Activated CD4-positive, alpha-beta T cell treated with anti-CD3 and anti-CD28 coated beads, Interleukin-2, Interleukin-4, amounts not matched to agents 100 ng/mL and 50 ng/mL, durations not matched to agents 16 hours and 8 hours (primary cell): Measurements from ENCODE around the gene DMPK.

Experiments used
- DNase-seq: peaks from one replicate; pipeline ENCODE4 v3.0.0-alpha.2; 2020; ENCODE audit warnings: low spot score

Gene DMPK

DNA sequence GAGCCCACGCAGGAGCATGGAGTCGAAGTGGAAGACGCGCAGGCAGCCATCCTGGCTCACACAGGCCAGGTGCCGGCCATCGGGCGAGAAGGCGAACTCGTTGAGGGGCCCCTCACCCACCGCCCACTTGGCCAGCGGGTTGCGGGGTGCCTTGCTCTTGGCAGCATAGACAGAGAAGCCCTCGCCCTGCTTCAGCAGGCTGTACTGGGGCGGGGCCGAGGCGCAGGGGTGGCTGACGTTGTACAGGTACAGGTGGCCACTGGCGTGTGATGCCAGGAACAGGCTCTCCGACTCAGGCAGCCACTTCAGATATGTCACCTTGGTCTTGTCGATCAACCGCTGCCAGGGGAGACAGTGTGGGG, 4.2 kb upstream of the DMPK start:
- no peak for DNase-seq

DNA sequence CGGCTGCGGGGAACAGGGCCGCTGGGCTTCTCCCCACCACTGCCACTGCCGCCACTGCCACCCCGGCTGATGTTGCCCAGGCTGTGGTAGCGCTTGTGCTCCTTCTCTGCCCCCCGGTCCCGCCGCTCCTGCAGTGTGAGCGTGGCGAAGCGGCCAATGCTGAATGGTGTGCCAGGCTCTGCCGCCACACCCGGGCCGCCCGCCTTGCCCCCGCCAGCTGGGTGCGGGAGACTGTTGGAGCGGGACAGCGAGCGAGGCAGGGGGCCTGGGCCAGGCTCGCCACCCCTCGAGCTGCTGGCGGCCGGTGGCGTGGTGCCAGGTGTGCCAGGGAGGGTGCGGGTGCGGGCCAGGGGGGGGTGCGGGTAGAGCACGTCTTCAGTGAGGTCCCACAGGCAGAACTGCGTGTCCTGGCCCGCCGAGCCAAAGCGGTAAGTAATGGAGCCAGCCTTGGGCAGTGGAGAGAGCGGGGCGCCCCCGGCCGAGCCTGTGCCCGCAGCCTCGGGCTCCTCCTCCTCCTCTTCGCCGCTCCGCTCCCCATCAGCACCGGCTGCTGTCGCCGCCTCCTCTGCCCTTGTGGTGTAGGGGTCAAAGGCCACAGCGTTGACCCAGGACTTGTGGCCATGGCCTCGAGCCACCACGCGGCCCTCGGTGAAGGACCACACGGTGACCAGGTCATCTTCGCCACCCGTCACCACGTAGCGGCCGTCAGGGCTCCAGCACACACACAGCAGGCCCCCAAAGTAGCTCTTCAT, 3.7 kb upstream of the DMPK start:
- no peak for DNase-seq

DNA sequence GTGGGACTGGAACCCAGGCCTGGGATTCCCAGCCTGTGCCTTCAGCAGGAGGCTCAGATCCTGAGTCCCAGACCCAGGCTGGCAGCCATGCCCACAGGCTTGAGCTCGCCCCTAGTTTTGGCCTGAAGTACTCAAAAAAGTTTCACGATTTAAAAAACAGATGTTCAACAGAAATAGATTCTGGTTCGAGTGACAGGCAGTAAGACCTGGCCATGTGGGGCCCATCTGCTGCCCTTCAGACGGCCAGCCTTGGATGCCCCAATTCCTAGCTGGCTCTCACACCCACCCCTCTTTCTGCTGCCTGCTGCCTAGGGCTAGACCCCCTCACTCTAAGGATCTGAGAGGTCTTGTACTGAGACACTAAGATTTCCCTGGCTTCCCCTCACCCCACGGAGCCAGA, 2.8 kb upstream of the DMPK start:
- no peak for DNase-seq

DNA sequence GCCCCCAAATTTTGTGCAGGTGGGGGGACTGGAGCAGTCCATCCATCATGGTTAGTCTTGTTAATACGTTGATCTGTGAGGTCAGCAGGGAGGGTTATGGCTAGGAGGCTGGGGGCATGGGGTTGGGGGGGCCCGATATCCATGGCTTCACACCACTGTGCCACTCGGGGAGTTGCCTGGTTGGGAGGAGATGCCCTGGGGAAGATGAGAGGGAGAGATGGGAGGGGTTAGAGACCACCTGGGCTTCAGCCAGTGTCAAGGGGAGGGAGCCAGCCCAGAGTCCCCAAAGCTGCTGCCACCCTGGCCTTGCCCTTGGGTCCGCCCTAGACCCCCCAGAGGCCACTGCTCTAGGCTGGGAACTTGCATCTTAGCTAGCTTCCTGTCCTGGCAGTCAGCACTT, 1.8 kb upstream of the DMPK start:
- DNase-seq, result no peak

DNA sequence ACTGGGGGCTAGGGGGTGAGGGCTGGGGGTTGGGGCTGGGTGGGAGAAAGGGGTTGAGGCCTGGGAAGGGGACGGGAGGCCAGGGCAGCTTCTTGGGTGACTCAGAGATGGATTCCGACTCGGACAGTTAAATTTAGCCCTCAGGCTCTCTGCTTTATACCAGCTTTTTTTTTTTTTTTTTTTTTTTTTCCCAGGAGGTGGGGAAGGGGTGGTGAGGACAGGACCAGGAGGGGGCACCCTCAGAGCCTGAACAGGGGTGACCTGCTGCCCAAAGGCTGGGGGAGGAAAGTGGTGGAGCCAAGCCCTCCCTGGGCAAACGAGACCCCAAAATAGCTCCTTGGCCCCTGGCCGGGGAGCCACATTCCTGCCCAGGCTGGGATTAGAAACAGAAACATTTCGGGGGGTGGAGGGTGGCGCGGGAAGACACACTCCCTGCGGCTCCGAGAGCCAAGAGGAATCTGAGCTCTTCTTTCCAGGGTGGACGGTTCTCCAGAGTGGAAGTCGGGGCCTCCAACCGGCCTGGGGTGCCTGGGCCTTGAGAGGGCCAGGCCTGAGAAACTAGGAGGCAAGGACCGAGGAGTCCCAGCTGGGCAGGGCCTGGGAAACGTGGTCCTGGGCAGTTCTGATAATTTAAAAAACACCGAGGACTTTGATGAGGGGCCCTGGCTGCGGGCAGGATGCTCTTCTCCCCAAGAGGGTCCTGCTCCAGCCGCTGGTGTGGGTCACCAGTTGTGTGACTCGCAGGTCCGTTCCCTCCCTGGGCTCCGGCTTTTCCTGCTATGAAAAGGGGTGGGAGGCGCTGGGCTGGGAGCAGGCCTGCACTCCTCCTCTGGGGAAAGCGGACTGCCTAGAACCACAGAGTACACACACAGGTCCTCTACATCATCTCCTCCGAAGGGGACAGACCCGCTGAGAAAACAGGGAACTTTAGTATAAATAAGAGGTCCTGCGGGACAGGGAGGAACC, 813 bp upstream of the DMPK start:
- DNase-seq, result no peak

DNA sequence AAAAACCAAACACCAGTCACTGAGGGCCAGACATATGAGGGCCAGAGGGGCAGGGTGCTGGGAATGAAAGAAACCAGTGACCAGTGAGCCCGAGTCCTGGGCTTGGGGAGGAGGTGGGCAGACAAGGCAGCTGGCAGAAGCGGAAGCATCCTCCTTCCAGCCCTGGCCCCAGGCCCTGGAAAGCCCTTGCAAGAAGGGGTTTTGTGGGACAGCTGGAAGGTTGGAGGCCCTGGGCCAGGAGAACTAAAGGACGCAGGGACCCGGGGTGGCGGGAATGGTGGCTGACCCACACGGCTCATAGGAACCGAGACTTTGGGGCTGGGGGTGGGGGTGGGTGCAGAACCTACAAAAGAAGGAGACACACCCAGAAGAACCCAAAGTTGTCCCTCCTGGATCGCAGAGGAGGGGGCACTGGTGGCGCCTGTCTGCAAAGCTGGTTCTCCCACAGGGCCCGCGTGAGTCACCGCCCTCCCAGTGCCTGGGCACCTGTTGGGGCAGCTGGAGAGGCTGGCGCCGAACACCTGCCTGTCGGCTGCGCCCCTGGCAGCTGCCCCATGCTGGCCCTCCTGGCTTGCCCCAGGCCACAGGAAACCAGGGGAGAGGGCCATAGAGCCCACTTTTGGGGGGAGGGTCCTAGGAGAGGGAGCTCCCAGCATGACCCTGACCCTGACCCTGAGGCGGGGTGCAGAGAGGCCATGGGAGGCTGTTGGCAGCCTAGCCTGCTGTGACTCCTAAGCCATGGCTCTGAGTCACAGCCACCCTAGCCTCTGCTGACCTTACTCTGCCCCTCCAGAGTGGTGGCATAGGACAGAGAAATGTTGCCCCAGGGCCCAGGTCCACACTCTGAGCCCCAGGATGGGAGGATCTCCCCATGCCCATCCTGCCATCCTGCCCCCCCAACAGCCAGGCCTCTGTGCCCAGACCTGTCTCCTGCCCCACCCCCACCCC, 802 bp downstream of the DMPK start:
- no peak for DNase-seq

DNA sequence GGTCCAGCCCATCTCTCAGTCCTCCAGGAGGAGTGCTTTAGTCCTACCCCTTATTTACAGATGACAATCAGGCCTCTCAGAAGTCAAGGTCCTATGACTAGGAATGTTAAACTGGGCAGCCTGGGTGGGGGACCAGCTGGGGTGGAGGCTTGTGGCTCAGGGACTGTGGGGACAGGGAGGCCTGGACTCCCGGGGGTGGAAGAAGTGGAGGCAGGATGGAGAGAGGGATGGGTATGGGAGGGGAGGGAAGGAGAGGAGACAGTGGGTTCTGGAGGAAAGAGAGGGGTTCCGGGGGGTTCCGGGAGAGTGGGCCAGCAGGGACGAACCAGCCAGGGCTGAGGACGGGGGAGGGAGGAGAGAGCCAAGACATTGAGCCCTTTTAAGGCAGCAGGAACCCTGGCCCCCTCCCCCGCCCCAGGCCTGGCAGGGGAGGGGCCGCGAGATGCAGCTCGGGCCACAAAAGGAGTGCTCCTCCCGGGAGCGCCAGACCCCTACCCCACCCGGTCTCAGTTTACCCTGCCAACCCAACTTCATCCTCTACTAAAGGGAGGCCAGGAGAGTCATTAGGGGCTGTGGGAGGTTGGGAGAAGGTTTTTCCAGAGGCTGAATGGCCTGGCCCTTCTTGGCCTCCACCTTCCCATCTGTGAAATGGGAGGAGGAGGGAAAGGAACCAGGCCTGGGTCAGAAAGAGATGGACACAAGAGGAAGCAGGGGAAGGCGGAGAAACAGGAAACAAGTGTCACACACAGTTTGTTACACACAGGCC, 1.7 kb downstream of the DMPK start:
- no peak for DNase-seq

DNA sequence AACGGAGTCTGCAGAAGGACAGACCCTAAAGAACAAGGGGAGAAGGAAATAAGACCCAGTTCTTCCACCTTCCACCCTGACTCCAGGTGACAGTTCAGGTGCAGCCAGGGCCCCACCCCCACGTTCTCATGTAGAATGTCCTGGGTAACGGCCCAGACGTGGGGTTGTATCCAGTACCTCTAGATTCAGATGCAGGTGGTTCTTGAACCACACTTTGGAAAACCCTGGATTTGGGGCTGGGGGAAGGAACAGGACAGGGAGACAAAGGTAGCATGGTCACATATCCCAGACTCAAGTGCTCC, 2.2 kb downstream of the DMPK start:
- DNase-seq, result no peak

DNA sequence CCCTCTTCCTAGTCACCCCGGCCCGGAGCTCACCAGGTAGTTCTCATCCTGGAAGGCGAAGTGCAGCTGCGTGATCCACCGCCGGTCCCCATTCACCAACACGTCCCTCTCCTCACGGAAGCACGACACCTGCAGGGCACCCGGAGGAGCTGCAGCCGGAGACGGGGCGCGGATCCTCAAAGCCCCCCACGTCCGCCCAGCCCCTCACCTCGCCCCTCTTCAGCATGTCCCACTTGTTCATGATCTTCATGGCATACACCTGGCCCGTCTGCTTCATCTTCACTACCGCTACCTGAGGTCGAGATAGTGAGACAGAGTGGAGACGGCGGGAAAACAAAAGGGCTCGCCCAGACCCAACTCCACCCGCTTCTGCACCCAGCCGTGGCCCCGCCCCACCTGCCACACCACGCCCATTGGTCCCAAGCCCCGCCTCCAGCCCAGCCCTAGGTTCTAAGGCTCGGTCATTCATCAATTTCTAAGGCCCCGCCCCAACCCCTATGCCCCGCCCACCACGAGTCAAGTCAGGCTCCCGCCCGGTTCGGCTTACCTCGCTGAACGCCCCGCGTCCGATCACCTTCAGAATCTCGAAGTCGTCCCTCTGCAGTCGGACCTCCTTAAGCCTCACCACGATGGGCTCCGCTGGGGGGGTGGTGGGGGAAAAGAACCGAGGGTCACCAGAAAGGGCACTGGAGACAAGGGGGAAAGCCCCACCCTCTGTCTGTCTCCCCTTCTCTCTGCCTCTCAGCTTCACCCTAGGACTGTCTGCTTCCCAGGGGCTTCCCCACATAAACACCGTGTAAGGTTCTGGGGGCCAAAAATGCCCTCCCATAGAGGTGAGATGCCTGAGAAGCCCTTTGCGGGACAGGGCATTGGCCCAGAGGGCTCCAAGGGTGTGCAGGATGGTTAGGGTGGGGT, 2.8 kb downstream of the DMPK start:
- peak; percentile 95 for DNase-seq

DNA sequence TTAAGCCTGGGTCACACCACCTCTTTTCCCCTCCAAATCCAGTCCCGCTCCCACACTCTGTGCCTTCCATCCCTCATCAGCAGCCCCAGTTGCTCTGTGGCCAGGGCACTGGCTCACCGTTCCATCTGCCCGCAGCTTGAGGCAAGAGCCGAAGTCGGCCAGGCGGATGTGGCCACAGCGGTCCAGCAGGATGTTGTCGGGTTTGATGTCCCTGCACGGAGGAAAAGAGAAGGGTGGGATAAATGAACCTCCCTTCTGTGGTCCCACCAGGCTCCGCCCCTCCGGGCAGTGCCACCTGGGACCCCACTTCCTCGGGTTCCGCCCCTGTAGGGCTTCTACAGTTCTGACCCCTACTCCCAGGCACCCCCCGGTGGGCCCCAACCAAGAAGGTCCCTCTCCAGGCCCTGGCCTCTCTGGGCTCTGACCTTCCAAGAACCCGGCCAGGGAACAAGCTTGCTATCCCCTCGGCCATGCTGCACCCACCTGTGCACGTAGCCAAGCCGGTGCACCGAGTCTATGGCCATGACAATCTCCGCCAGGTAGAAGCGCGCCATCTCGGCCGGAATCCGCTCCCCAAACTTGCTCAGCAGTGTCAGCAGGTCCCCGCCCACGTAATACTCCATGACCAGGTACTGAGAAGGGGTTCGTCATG, 4.2 kb downstream of the DMPK start:
- no peak for DNase-seq

DNA sequence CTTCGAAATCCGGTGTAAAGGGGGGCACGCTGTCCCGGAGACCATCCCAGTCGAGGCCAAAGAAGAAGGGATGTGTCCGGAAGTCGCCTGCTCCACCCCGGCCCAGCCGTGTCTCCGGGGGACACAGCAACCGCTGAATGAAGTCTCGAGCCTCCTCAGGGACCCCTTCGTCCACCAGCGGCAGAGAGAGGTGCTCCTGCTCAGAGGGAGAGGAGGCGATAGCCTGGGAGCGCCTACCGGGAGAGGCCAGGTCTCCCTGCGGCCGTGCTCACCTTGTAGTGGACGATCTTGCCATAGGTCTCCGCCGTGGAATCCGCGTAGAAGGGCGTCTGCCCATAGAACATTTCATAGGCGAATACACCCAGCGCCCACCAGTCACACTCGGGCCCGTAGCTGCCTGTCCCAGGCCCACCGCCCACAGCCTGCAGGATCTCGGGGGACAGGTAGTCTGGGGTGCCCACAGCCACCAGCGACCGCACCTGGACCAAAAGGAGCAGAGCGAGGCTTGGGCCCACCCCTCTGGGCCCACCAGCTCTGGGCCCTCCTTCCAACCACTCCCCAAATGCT, 4.8 kb downstream of the DMPK start:
- no peak for DNase-seq

DNA sequence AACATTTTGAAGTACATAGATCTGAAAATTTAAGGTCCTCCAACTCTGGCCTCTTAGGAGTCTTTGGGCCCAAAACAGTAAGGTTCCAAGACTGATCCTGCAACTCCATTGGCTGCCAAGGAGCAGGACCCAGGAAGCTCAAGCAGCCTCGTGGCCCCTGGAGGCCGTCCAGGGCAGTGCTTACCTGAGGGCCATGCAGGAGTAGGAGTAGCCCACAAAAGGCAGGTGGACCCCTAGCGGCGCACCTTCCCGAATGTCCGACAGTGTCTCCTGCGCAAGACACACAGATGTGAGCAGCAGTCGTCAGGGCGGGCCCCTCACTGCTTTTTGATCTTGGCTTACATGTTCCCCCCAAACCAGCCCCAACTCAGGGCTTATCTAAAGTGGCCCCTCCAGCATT, 7.5 kb downstream of the DMPK start:
- DNase-seq, result no peak

DNA sequence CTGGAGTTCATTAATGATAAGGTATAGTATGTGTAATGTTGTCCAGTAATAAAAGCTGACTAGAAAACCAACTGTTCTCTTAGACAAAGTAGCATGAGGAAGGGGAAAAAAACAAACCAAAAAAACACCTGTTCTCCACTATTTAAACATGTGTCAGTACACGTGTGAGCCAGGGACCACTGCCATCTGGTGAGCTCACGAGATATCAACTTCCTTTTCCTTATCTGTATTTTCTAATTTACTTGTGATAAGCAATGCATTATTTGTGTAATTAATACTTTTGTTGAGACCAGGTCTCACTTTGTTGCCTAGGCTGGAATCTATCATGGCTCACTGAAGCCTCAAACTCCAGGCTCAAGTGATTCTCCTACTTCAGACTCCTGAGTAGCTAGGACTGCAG, 8.9 kb downstream of the DMPK start:
- no peak for DNase-seq

DNA sequence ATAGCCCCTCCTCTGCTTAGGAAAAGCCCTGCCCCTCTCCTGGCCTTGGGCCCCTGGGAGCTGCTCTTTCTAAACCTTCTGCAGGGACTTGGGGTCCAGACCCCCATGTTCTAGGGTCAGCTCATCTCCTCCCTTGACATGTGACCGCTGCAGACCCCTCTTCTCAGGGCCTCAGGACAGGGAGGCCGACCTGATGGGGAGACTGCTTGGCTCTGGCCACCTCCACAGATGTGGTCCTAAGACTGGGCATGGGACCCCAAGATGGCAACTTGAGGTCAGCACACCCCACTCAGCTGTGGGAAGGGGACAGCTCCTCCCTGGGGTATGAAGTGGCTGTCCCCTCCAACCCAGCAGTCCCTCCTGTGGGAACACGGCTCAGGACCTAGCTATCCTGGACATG, 9.4 kb downstream of the DMPK start:
- no peak for DNase-seq

DNA sequence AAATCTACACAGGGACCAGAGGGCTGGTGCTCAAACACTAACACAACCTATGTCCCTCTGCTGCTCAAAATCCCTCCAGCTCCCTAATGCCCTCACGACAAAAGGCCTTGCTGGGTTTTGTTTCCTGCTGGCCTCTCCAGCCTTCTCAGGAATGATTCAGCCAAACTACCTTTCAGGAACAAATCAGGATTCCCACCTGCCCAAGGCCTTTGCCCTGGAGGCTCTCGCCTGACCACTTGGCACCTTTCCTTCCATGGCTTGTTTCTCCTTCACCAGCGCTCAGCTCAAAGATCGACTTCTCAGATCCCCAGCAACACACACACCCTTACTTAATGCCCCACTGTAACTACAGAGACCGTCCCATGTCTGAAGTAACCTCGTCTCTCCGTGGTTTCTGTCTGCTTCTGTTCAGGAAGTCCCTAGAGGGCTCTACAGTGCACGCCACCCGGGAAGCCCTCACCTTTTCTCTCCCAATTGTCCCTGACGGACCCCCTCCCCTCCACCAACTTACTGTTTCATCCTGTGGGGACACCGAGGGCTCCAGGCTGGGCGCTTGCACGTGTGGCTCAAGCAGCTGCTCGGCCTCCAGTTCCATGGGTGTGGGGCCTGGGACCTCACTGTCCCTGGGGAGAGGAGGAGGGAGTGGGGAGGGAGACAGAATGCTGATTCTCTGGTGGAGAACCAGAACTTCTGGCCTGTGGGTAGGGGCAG, 10.0 kb downstream of the DMPK start:
- no peak for DNase-seq

DNA sequence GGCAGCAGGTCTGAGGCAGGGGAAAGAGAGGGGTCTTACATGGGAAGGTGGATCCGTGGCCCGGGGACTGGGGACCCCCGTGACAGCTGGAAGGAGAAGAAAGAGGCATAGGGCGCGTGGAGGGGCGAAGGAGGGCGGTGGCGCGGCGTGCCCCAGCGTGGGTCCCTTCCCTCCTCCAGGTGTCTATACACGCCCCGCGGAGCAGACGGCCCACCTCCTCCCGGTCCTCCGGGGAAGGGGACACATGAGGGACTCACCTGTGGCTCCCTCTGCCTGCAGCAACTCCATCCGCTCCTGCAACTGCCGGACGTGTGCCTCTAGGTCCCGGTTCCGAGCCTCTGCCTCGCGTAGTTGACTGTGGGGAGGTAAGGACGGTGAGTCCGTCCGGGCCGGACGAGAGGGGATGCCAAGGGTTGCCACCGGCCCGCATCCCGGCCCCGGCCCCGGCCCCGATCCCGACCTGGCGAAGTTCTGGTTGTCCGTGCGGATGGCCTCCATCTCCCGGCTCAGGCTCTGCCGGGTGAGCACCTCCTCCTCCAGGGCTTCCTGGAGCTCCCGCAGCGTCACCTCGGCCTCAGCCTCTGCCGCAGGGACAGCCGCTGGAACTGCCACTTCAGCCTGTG, 10.9 kb downstream of the DMPK start:
- no peak for DNase-seq

DNA sequence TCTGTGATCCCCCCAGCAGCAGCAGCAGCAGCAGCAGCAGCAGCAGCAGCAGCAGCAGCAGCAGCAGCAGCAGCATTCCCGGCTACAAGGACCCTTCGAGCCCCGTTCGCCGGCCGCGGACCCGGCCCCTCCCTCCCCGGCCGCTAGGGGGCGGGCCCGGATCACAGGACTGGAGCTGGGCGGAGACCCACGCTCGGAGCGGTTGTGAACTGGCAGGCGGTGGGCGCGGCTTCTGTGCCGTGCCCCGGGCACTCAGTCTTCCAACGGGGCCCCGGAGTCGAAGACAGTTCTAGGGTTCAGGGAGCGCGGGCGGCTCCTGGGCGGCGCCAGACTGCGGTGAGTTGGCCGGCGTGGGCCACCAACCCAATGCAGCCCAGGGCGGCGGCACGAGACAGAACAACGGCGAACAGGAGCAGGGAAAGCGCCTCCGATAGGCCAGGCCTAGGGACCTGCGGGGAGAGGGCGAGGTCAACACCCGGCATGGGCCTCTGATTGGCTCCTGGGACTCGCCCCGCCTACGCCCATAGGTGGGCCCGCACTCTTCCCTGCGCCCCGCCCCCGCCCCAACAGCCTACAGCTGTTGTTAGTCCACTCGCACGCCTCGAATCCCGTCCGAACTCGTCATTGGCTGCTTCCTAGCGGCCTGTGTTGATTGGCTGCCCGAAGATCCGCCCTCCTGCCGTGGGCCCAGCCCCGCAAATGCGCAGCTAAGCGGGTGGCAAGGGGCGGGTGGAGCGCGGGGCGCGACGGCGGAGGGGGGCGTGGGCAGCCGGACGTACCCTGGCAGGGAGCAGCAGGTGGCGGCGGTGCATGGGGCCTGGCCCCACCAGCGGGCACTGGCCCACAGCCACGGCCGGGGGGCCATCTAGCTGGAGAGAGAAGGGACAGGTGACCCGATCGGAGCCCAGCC, 11.8 kb downstream of the DMPK start:
- DNase-seq, result peak; percentile 90

DNA sequence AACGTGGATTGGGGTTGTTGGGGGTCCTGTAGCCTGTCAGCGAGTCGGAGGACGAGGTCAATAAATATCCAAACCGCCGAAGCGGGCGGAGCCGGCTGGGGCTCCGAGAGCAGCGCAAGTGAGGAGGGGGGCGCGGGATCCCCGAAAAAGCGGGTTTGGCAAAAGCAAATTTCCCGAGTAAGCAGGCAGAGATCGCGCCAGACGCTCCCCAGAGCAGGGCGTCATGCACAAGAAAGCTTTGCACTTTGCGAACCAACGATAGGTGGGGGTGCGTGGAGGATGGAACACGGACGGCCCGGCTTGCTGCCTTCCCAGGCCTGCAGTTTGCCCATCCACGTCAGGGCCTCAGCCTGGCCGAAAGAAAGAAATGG, 12.5 kb downstream of the DMPK start:
- peak; percentile 32 for DNase-seq
